ENCODE measurements around the gene TAF6.

Gene TAF6

GRCh38 chr7:100087055-100087750 lies 32.0 kb downstream of the TAF6 start:
- no peaks in the 10 kb centered on the region for H3K9me3 ChIP-seq (ENCODE audit: severe bottlenecking)
- no peak overlapping the region for H3K27ac ChIP-seq
- no peaks in the 10 kb centered on the region for H3K27me3 ChIP-seq (ENCODE audit: insufficient read depth, low read depth, severe bottlenecking)
- peaks cover 32% of the 10 kb centered on the region for H3K36me3 ChIP-seq
- no peak overlapping the region for H3K4me3 ChIP-seq (ENCODE audit: low read depth, low read length)
- no peak for TF ChIP-seq CTCF (IDR thresholded peaks at IDR 0.05; ENCODE audit: low read depth, low read length)
- DNase-seq, result no peak

DNA sequence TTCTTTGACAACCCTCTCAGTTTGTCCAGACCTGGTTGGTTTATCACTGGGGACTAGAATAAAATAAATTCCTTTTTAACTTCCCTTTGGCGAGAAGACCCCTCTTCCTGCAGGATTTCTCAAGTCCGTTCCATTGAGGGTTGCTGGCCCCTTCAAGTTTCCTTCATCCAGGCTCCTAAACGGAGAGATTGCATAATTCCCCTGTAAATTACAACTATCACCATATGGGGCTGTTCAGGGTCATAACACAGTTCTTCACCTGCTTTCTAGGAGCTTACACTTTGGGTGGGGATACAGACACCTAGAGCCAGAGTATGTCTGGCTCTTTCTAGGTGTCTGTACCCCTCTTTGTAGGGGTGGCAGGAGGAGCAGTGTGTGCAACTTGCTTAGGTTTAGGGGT lies 33.6 kb downstream of the TAF6 start:
- no peak for DNase-seq
- Histone ChIP-seq H3K4me3 (ENCODE audit: low read depth, low read length) (no peak overlapping the region), H3K36me3 (peaks cover 19% of the 10 kb centered on the region), H3K27me3 (ENCODE audit: insufficient read depth, low read depth, severe bottlenecking) (no peaks in the 10 kb centered on the region), H3K27ac (no peak overlapping the region), H3K9me3 (ENCODE audit: severe bottlenecking) (no peaks in the 10 kb centered on the region)
- no peak for TF ChIP-seq CTCF (IDR thresholded peaks at IDR 0.05; ENCODE audit: low read depth, low read length)

GRCh38 chr7:100082978-100083377 lies 36.2 kb downstream of the TAF6 start:
- Histone ChIP-seq H3K36me3 (peaks cover 26% of the 10 kb centered on the region), H3K4me3 (ENCODE audit: low read depth, low read length) (no peak overlapping the region), H3K9me3 (ENCODE audit: severe bottlenecking) (no peaks in the 10 kb centered on the region), H3K27me3 (ENCODE audit: insufficient read depth, low read depth, severe bottlenecking) (no peaks in the 10 kb centered on the region), H3K27ac (no peak overlapping the region)
- no peak for TF ChIP-seq CTCF (IDR thresholded peaks at IDR 0.05; ENCODE audit: low read depth, low read length)
- DNase-seq, result no peak

DNA sequence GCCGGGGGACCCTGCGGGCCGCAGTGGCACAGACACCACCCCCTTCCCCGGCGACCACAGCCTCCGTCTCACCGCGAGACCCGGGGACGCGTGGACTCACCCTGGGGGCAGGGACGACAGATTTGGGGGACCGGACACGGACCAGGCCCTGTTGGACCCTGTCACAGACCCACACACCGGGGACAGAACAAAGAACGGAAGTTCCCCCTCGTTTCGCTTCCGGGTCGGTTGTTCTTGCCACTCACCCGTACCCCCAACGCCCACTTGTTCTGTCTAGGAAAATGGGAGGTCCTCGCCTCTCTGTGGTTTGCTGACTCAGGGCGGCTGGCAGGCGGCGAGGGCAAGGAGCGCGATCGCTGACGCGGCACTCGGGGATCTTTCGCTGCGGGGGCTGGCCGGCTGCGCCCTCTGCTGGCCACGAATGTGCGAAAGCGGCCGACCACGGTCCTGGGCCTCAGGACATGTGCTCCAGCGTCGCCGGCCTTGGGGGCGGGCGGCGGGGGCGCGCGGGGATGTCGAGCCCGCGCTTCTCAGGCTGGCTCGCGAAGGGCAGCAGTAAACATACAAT lies 37.5 kb downstream of the TAF6 start, which contains the start of gene ZNF3:
TSS of gene ZNF3 (minus strand) at position 189 of the 568 bp plus-strand sequence. CDS start 4,366 bp downstream, outside the sequence.
- peaks cover 40% of the 10 kb centered on the region for H3K36me3 ChIP-seq
- peak within 1 kb of the TSS; percentile 99 for H3K4me3 ChIP-seq (ENCODE audit: low read depth, low read length)
- no peaks in the 10 kb centered on the region for H3K27me3 ChIP-seq (ENCODE audit: insufficient read depth, low read depth, severe bottlenecking)
- no peaks in the 10 kb centered on the region for H3K9me3 ChIP-seq (ENCODE audit: severe bottlenecking)
- DNase-seq, result peak; percentile 99
- TF ChIP-seq CTCF (IDR thresholded peaks at IDR 0.05; ENCODE audit: low read depth, low read length), result peak; percentile 88
- H3K27ac ChIP-seq, result peak within 1 kb of the TSS; percentile 93

- Histone ChIP-seq H3K4me3 (ENCODE audit: low read depth, low read length) (peak overlapping the region; percentile 99), H3K27ac (peak overlapping the region; percentile 93), H3K36me3 (peaks cover 46% of the 10 kb centered on the region), H3K9me3 (ENCODE audit: severe bottlenecking) (no peaks in the 10 kb centered on the region), H3K27me3 (ENCODE audit: insufficient read depth, low read depth, severe bottlenecking) (no peaks in the 10 kb centered on the region)
- no peak for TF ChIP-seq CTCF (IDR thresholded peaks at IDR 0.05; ENCODE audit: low read depth, low read length)
- DNase-seq, result peak; percentile 32
Observed at GRCh38 chr7:100080907-100081534, 38.1 kb downstream of the TAF6 start.

All from WERI-Rb-1 (cell line).